H9 (cell line): ENCODE results near the gene ZKSCAN3. TPM values are rescaled to one million over a fixed set of nuclear protein-coding genes. Genes with fewer than 3 reads are reported as not detected.

Source experiments
- DNase-seq: peaks from one replicate; pipeline ENCODE4 v3.0.0-alpha.2; 2017
- H2AFZ ChIP-seq: one replicate; pipeline ENCODE4 v1.6.1; 2013; ENCODE audit warnings: mild to moderate bottlenecking, low read length, control low read depth, moderate library complexity
- H2AK5ac ChIP-seq: 2 replicates; pipeline ENCODE4 v1.6.1; 2013; ENCODE audit warnings: low read length, control low read depth, mixed read lengths; ENCODE audit not compliant: insufficient read length
- H2BK120ac ChIP-seq: one replicate; pipeline ENCODE4 v1.6.1; 2013; ENCODE audit warnings: low read depth, mild to moderate bottlenecking, low read length, control low read depth, inconsistent platforms; ENCODE audit not compliant: poor library complexity, severe bottlenecking
- H2BK12ac ChIP-seq: 2 replicates; pipeline ENCODE4 v1.6.1; 2013; ENCODE audit warnings: low read length, control low read depth, mixed read lengths, low read depth; ENCODE audit not compliant: insufficient read length
- H2BK15ac ChIP-seq: 2 replicates; pipeline ENCODE4 v1.6.1; 2013; ENCODE audit warnings: low read depth, low read length, control low read depth
- H2BK20ac ChIP-seq: one replicate; pipeline ENCODE4 v1.6.1; 2013; ENCODE audit warnings: low read depth, mild to moderate bottlenecking, low read length, control low read depth, inconsistent platforms; ENCODE audit not compliant: poor library complexity, severe bottlenecking
- H2BK5ac ChIP-seq: 2 replicates; pipeline ENCODE4 v1.6.1; 2013; ENCODE audit warnings: low read length, control low read depth, mixed read lengths; ENCODE audit not compliant: insufficient read length
- H3K14ac ChIP-seq: 2 replicates; pipeline ENCODE4 v1.6.1; 2013; ENCODE audit warnings: low read length, control low read depth; ENCODE audit not compliant: insufficient read depth
- H3K18ac ChIP-seq: 2 replicates; pipeline ENCODE4 v1.6.1; 2013; ENCODE audit warnings: low read depth, mild to moderate bottlenecking, mixed read lengths, low read length, control low read depth; ENCODE audit not compliant: insufficient read length
- H3K23ac ChIP-seq: 2 replicates; pipeline ENCODE4 v1.6.1; 2013; ENCODE audit warnings: low read length, control low read depth, mixed read lengths, low read depth; ENCODE audit not compliant: insufficient read length
- H3K23me2 ChIP-seq: 2 replicates; pipeline ENCODE4 v1.6.1; 2013; ENCODE audit warnings: low read depth, mild to moderate bottlenecking, mixed read lengths, low read length, control low read depth; ENCODE audit not compliant: insufficient read length, poor library complexity, severe bottlenecking
- H3K27ac ChIP-seq: 2 replicates; pipeline ENCODE4 v1.5.1; 2013; ENCODE audit warnings: low read length, control low read depth, mixed read lengths, low read depth; ENCODE audit not compliant: insufficient read length
- H3K27me3 ChIP-seq: 2 replicates; pipeline ENCODE4 v1.6.1; 2013; ENCODE audit warnings: low read length, control low read depth, inconsistent platforms; ENCODE audit not compliant: insufficient read depth
- H3K4ac ChIP-seq: 2 replicates; pipeline ENCODE4 v1.6.1; 2013; ENCODE audit warnings: low read depth, mild to moderate bottlenecking, control low read depth, inconsistent platforms, low read length, moderate library complexity
- H3K4me1 ChIP-seq: 2 replicates; pipeline ENCODE4 v1.6.1; 2013; ENCODE audit warnings: low read length, control low read depth, inconsistent platforms; ENCODE audit not compliant: insufficient read depth
- H3K4me2 ChIP-seq: 2 replicates; pipeline ENCODE4 v1.6.1; 2013; ENCODE audit warnings: low read length, control low read depth, mixed read lengths; ENCODE audit not compliant: insufficient read length, insufficient read depth
- H3K56ac ChIP-seq: 2 replicates; pipeline ENCODE4 v1.6.1; 2013; ENCODE audit warnings: low read depth, mild to moderate bottlenecking, mixed read lengths, low read length, control low read depth; ENCODE audit not compliant: insufficient read length
- H3K79me1 ChIP-seq: 2 replicates; pipeline ENCODE4 v1.6.1; 2013; ENCODE audit warnings: low read depth, mild to moderate bottlenecking, moderate library complexity, low read length, control low read depth, inconsistent platforms; ENCODE audit not compliant: insufficient read depth, poor library complexity, severe bottlenecking
- H3K79me2 ChIP-seq: 2 replicates; pipeline ENCODE4 v1.6.1; 2013; ENCODE audit warnings: low read length, control low read depth, inconsistent platforms; ENCODE audit not compliant: insufficient read depth
- H3K9ac ChIP-seq: 2 replicates; pipeline ENCODE4 v1.6.1; 2013; ENCODE audit warnings: low read length, control low read depth, mixed read lengths; ENCODE audit not compliant: insufficient read length; ENCODE audit errors: extremely low read depth
- H3K9me3 ChIP-seq: one replicate; pipeline ENCODE4 v1.6.1; 2013; ENCODE audit warnings: low read depth, low read length, inconsistent platforms; ENCODE audit not compliant: control insufficient read depth
- H3T11ph ChIP-seq: one replicate; pipeline ENCODE4 v1.6.1; 2013; ENCODE audit warnings: mild to moderate bottlenecking, low read length, control low read depth, inconsistent platforms
- H4K20me1 ChIP-seq: one replicate; pipeline ENCODE4 v1.6.1; 2013; ENCODE audit not compliant: control insufficient read depth, insufficient read length, insufficient read depth
- H4K5ac ChIP-seq: 2 replicates; pipeline ENCODE4 v1.6.1; 2013; ENCODE audit warnings: low read depth, mild to moderate bottlenecking, mixed read lengths, low read length, control low read depth; ENCODE audit not compliant: insufficient read length
- H4K8ac ChIP-seq: replicated peaks from 2 replicates; pipeline ENCODE4 v1.6.1; 2013; ENCODE audit warnings: low read length, control low read depth, mixed read lengths, low read depth; ENCODE audit not compliant: insufficient read length
- H4K91ac ChIP-seq: 2 replicates; pipeline ENCODE4 v1.6.1; 2013; ENCODE audit warnings: low read depth, mild to moderate bottlenecking, moderate library complexity, mixed read lengths, low read length, control low read depth; ENCODE audit not compliant: insufficient read length
- H3K27ac Mint-ChIP-seq, 3 experiments: 2 replicates in 2 of 3; 3 replicates in 1 of 3; pipeline ENCODE4 v1.8.0; 2020 to 2021; ENCODE audit warnings: mixed read lengths in 3 of 3, mild to moderate bottlenecking in 1 of 3, moderate library complexity in 1 of 3
- H3K27me3 Mint-ChIP-seq: 2 replicates; pipeline ENCODE4 v1.8.0; 2021; ENCODE audit warnings: low read depth, mild to moderate bottlenecking, moderate library complexity, mixed read lengths
- H3K36me3 Mint-ChIP-seq, 3 experiments: 2 replicates in 2 of 3; 3 replicates in 1 of 3; pipeline ENCODE4 v1.8.0; 2020 to 2021; ENCODE audit warnings: low read depth in 3 of 3, mixed read lengths in 3 of 3; ENCODE audit not compliant: insufficient read depth in 1 of 3
- H3K4me1 Mint-ChIP-seq, 2 experiments: 2 replicates each; pipeline ENCODE4 v1.8.0; 2020; ENCODE audit warnings: mixed read lengths in 2 of 2
- H3K4me3 Mint-ChIP-seq, 2 experiments: 2 replicates in 1 of 2; 3 replicates in 1 of 2; pipeline ENCODE4 v1.8.0; 2020 to 2021; ENCODE audit warnings: mild to moderate bottlenecking in 2 of 2, mixed read lengths in 2 of 2, moderate library complexity in 1 of 2
- H3K9me3 Mint-ChIP-seq, 2 experiments: 2 replicates in 1 of 2; 3 replicates in 1 of 2; pipeline ENCODE4 v1.8.0; 2020; ENCODE audit warnings: mild to moderate bottlenecking in 2 of 2, mixed read lengths in 2 of 2, moderate library complexity in 1 of 2
- CTCF ChIP-seq: fragments of 200-600 bp; sonication (generic); conservative IDR thresholded peaks from 3 replicates; pipeline ENCODE4 v1.8.0; 2021; ENCODE audit warnings: antibody characterized with exemption, mild to moderate bottlenecking
- WGBS: extraction: QIAGEN DNeasy Blood & Tissue Kit; methylation state at CpG from one replicate; pipeline ENCODE4 v1.1.7; 2013; ENCODE audit warnings: missing lambda C conversion rate, low lambda C conversion rate, mixed read lengths; ENCODE audit not compliant: insufficient read length; ENCODE audit errors: extremely low coverage; 5-methylcytosine and 5-hydroxymethylcytosine counted together
- total RNA-seq: library from RNA; stranded (reverse); gene quantifications from 2 replicates; pipeline ENCODE4 v1.2.1, GENCODE V29; 2021

The ZKSCAN3 gene
- total RNA-seq, 1 experiment from 2014 or later = 8.7 TPM

GRCh38 chr6:28335564-28336283, 14.0 kb upstream of the ZKSCAN3 start, which contains the start of gene ZSCAN31:
Gene ZSCAN31 (minus strand): TSS chr6:28336148. CDS start chr6:28329683, 6,465 bp downstream.
- peak within 1 kb of the TSS; percentile 87 for H3K4me2 ChIP-seq
- H3K4me1 ChIP-seq = no peaks in the 10 kb centered on the region
- no peaks in the 10 kb centered on the region for H3K79me2 ChIP-seq
- H3K14ac ChIP-seq = peak within 1 kb of the TSS; percentile 97
- no peak within 1 kb of the TSS for H2BK15ac ChIP-seq
- H3K9ac ChIP-seq = peak within 1 kb of the TSS; percentile 91
- no peak within 1 kb of the TSS for H4K8ac ChIP-seq
- no peaks in the 10 kb centered on the region for H3K27me3 Mint-ChIP-seq
- H4K20me1 ChIP-seq = no peaks in the 10 kb centered on the region
- H2BK20ac ChIP-seq = peak within 1 kb of the TSS; percentile 12
- no peaks in the 10 kb centered on the region for H3K9me3 ChIP-seq
- no CpG with 5 or more reads among the region's 35 CpGs for WGBS
- no peaks in the 10 kb centered on the region for H3K79me1 ChIP-seq
- peak; percentile 92 for DNase-seq
- peaks cover 14% of the 10 kb centered on the region for H3K23me2 ChIP-seq
- no peaks in the 10 kb centered on the region; a peak in 2 of 7 replicates for H3K36me3 Mint-ChIP-seq
- no peak within 1 kb of the TSS for H4K91ac ChIP-seq
- peak within 1 kb of the TSS; percentile 11 for H2BK12ac ChIP-seq
- no peak within 1 kb of the TSS for H2AK5ac ChIP-seq
- no peak within 1 kb of the TSS for H3K23ac ChIP-seq
- no peaks in the 10 kb centered on the region for H3K27me3 ChIP-seq
- H3K4me3 Mint-ChIP-seq = no peak within 1 kb of the TSS
- TF ChIP-seq CTCF = no peak
- H2BK120ac ChIP-seq = peak within 1 kb of the TSS; percentile 93
- peak within 1 kb of the TSS; percentile 91 for H3K27ac ChIP-seq
- H3K27ac Mint-ChIP-seq = no peak within 1 kb of the TSS; a peak in 1 of 7 replicates
- peaks cover 9 to 11% of the 10 kb centered on the region in 2 experiments; a peak in 3 of 4 replicates for H3K4me1 Mint-ChIP-seq
- peak within 1 kb of the TSS; percentile 97; the same call in 1 of the 2 replicates for H3K4ac ChIP-seq
- peak within 1 kb of the TSS; percentile 92 for H3K18ac ChIP-seq
- no peak within 1 kb of the TSS for H2BK5ac ChIP-seq
- H2AFZ ChIP-seq = no peak within 1 kb of the TSS
- no peak within 1 kb of the TSS for H3K56ac ChIP-seq
- H3T11ph ChIP-seq = peak within 1 kb of the TSS; percentile 84
- H3K9me3 Mint-ChIP-seq = peaks cover 0 to 2% of the 10 kb centered on the region in 2 experiments; a peak in 1 of 5 replicates
- H4K5ac ChIP-seq = peak within 1 kb of the TSS; percentile 19
